IMR-90 (cell line): Measurements from ENCODE around the gene CHCHD4. TPM values are rescaled to one million over a fixed set of nuclear protein-coding genes. Genes with fewer than 3 reads are reported as not detected.
"Not testable (repeated sequence)": the region's sequence is repeated elsewhere in the genome, so short reads cannot be mapped to it uniquely, and the experiment has no call there.

Experiments used
- ATAC-seq: fragments of 200-7000 bp; cut with Tn5 transposase; 2 replicates; pipeline ENCODE4 v1.9.1; 2020; ENCODE audit warnings: low read depth, mild to moderate bottlenecking, moderate library complexity
- BruUV-seq: library from RNA; stranded (reverse); fragments of 400-500 nt; replicated peaks from 2 replicates; lab custom pipeline; 2021; lab: Mats Ljungman, UMichigan
- CTCF ChIA-PET: fragments of 300-600 bp; formaldehyde crosslinking; extraction: SDS; loops from one replicate; lab custom pipeline; 2021; ENCODE audit warnings: antibody characterized with exemption; lab: Yijun Ruan, JAX
- POLR2A ChIA-PET: fragments of 300-600 bp; sonication (Branson Sonifier 250); formaldehyde crosslinking; loops from one replicate; lab custom pipeline; 2022; ENCODE audit warnings: antibody characterized with exemption; ENCODE audit not compliant: unreplicated experiment; lab: Charles Lee
- DNase-seq: peaks from one replicate; pipeline ENCODE4 v3.0.0; 2013
- H2AFZ ChIP-seq: replicated peaks from 2 replicates; pipeline ENCODE3; 2013; ENCODE audit warnings: low read length, mild to moderate bottlenecking; ENCODE audit not compliant: poor library complexity
- H2AK5ac ChIP-seq: 2 replicates; pipeline ENCODE4 v1.6.1; 2013; ENCODE audit warnings: low read depth, low read length, inconsistent platforms
- H2AK9ac ChIP-seq: replicated peaks from 2 replicates; pipeline ENCODE3; 2013; ENCODE audit warnings: mild to moderate bottlenecking, low read depth, low read length, moderate library complexity; ENCODE audit not compliant: poor library complexity
- H2BK120ac ChIP-seq: 2 replicates; pipeline ENCODE4 v1.6.1; 2013; ENCODE audit warnings: low read depth, low read length, inconsistent platforms
- H2BK15ac ChIP-seq: 3 replicates; pipeline ENCODE4 v1.6.1; 2013; ENCODE audit warnings: low read depth, low read length, inconsistent platforms
- H2BK20ac ChIP-seq: 2 replicates; pipeline ENCODE4 v1.6.1; 2013; ENCODE audit warnings: low read depth, mild to moderate bottlenecking, inconsistent platforms, low read length, moderate library complexity
- H2BK5ac ChIP-seq: 2 replicates; pipeline ENCODE4 v1.6.1; 2013; ENCODE audit warnings: mild to moderate bottlenecking, low read depth, low read length, inconsistent platforms; ENCODE audit not compliant: poor library complexity, severe bottlenecking
- H3K14ac ChIP-seq: replicated peaks from 2 replicates; pipeline ENCODE4 v1.6.1; 2013; ENCODE audit warnings: low read depth, low read length, inconsistent platforms
- H3K18ac ChIP-seq: 2 replicates; pipeline ENCODE4 v1.6.1; 2013; ENCODE audit warnings: low read depth, low read length, control low read depth
- H3K23ac ChIP-seq: 2 replicates; pipeline ENCODE4 v1.6.1; 2013; ENCODE audit warnings: low read depth, low read length, inconsistent platforms
- H3K27ac ChIP-seq: 2 replicates; pipeline ENCODE4 v1.5.1; 2013; ENCODE audit warnings: mild to moderate bottlenecking, control low read depth, low read length; ENCODE audit not compliant: insufficient read depth
- H3K27me3 ChIP-seq: 2 replicates; pipeline ENCODE4 v1.6.1; 2013; ENCODE audit warnings: low read length; ENCODE audit not compliant: control insufficient read depth, insufficient read depth
- H3K36me3 ChIP-seq: 2 replicates; pipeline ENCODE4 v1.6.1; 2013; ENCODE audit warnings: low read length, mixed read lengths; ENCODE audit not compliant: control insufficient read depth, insufficient read depth
- H3K4ac ChIP-seq: 2 replicates; pipeline ENCODE4 v1.6.1; 2013; ENCODE audit warnings: low read depth, low read length, inconsistent platforms
- H3K4me1 ChIP-seq: 2 replicates; pipeline ENCODE4 v1.6.1; 2013; ENCODE audit warnings: low read length, mixed read lengths; ENCODE audit not compliant: control insufficient read depth, insufficient read depth
- H3K4me2 ChIP-seq: 2 replicates; pipeline ENCODE4 v1.6.1; 2013; ENCODE audit warnings: low read depth, mild to moderate bottlenecking, control low read depth, low read length, moderate library complexity
- H3K4me3 ChIP-seq: 2 replicates; pipeline ENCODE4 v1.5.1; 2013; ENCODE audit warnings: low read depth, mild to moderate bottlenecking, control low read depth, low read length, moderate library complexity; ENCODE audit not compliant: insufficient read depth
- H3K56ac ChIP-seq: 2 replicates; pipeline ENCODE4 v1.6.1; 2013; ENCODE audit warnings: low read length, inconsistent platforms; ENCODE audit not compliant: insufficient read depth; ENCODE audit errors: extremely low read depth
- H3K79me1 ChIP-seq, 2 experiments: 2 replicates each; pipeline ENCODE4 v1.6.1; 2013; ENCODE audit warnings: low read length in 2 of 2, inconsistent platforms in 1 of 2, low read depth in 1 of 2
- H3K9ac ChIP-seq: 2 replicates; pipeline ENCODE4 v1.6.1; 2013; ENCODE audit warnings: low read depth, low read length, control low read depth
- H3K9me1 ChIP-seq: 2 replicates; pipeline ENCODE4 v1.6.1; 2013; ENCODE audit warnings: low read length, inconsistent platforms; ENCODE audit not compliant: insufficient read depth
- H3K9me3 ChIP-seq: 2 replicates; pipeline ENCODE4 v1.6.1; 2013; ENCODE audit warnings: low read length; ENCODE audit not compliant: control insufficient read depth, insufficient read depth
- H4K20me1 ChIP-seq: 2 replicates; pipeline ENCODE4 v1.6.1; 2013; ENCODE audit warnings: low read length, inconsistent platforms; ENCODE audit not compliant: insufficient read depth
- H4K5ac ChIP-seq: 2 replicates; pipeline ENCODE4 v1.6.1; 2013; ENCODE audit warnings: mild to moderate bottlenecking, low read depth, low read length, control low read depth
- H4K8ac ChIP-seq, 2 experiments: 2 replicates each; pipeline ENCODE4 v1.6.1; 2013; ENCODE audit warnings: low read depth in 2 of 2, low read length in 2 of 2, control low read depth in 1 of 2, inconsistent platforms in 1 of 2
- H4K91ac ChIP-seq: 2 replicates; pipeline ENCODE4 v1.6.1; 2013; ENCODE audit warnings: low read depth, low read length, inconsistent platforms; ENCODE audit not compliant: insufficient read depth
- NFE2L2 ChIP-seq: fragments of 150-350 bp; IDR thresholded peaks from 2 replicates; pipeline ENCODE4 v1.6.1; 2016; ENCODE audit warnings: low read depth, mild to moderate bottlenecking, low read length
- RAD21 ChIP-seq: IDR thresholded peaks from 2 replicates; pipeline ENCODE4 v1.6.1; 2012; ENCODE audit warnings: low read length, improper control_type of control experiment
- WGBS, 2 experiments: methylation state at CpG; one replicate each; pipeline versions ENCODE4 v1.1.5 to v1.1.7; 2013; ENCODE audit warnings: missing lambda C conversion rate in 2 of 2; ENCODE audit not compliant: insufficient read length in 1 of 2; ENCODE audit errors: extremely low coverage in 2 of 2; 5-methylcytosine and 5-hydroxymethylcytosine counted together
- dilution Hi-C: fragments of 300-500 bp; cut with HindIII; formaldehyde crosslinking; loops from one replicate; pipeline ENCODE4 v1.14.3; 2018; ENCODE audit warnings: low sequenced_read_pairs; ENCODE audit not compliant: unreplicated experiment
- in situ Hi-C: fragments of 300-500 bp; cut with MboI; formaldehyde crosslinking; loops from 3 replicates; pipeline ENCODE4 v1.14.3; 2019; ENCODE audit warnings: low sequenced_read_pairs, inconsistent platforms, mixed read lengths
- intact Hi-C: fragments of 100-400 bp; cut with micrococcal nuclease; formaldehyde crosslinking; loops from 2 replicates; pipeline ENCODE4 v1.10.0; 2022
- polyA plus RNA-seq, 3 experiments: library from polyadenylated mRNA; depleted of rRNA; stranded (reverse); fragments of >200 nt; gene quantifications; 2 replicates each; pipeline ENCODE4 v1.2.3, GENCODE V29; 2012; ENCODE audit warnings: low replicate concordance in 1 of 3
- total RNA-seq: library from RNA; depleted of rRNA; stranded (reverse); fragments of >200 nt; gene quantifications from 2 replicates; pipeline ENCODE4 v1.2.3, GENCODE V29; 2012

Gene CHCHD4
- total and polyA plus RNA-seq, 2 of the 4 experiments (the other 2 are of a cell fraction) = 9.0 to 9.8 TPM

DNA sequence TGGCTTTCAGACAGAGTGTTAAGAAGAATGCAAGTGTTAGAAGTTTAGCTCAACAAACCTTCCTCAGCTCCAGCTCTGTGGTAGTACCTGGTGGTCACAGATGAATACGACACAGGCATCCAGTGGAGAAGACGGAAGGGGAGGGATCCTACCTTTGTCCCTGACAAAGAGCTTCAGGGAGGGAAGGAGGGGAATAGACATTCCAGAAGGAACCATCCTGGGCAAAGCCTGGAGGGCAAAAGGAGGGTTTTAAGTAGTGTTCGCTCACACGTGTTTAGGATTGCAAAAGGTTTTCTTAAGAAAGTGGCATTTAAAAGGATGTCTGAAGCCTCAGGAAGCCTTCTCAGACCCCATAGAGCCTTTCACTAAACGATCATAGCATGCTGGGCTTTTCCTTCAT lies 2.8 kb downstream of the CHCHD4 start:
- Histone ChIP-seq H2BK15ac (no peak overlapping the region), H3K4me1 (peaks cover 20% of the 10 kb centered on the region), H3K23ac (no peak overlapping the region), H2AK5ac (no peak overlapping the region), H3K27ac (no peak overlapping the region), H2BK20ac (no peak overlapping the region), H4K91ac (no peak overlapping the region), H3K36me3 (peaks cover 1% of the 10 kb centered on the region), H3K4me3 (no peak overlapping the region), H3K56ac (no peak overlapping the region), H3K79me1 (peaks cover 38 to 50% of the 10 kb centered on the region in 2 experiments), H3K9me3 (no peaks in the 10 kb centered on the region), H2AK9ac (no peak overlapping the region), H3K18ac (no peak overlapping the region), H2BK120ac (no peak overlapping the region), H4K8ac (no peak overlapping the region), H3K9me1 (peaks cover 19% of the 10 kb centered on the region), H3K14ac (no peak overlapping the region), H3K27me3 (no peaks in the 10 kb centered on the region), H2BK5ac (no peak overlapping the region), H3K4me2 (no peak overlapping the region), H3K9ac (no peak overlapping the region), H2AFZ (no peak overlapping the region), H4K5ac (no peak overlapping the region), H3K4ac (no peak overlapping the region), H4K20me1 (peaks cover 11% of the 10 kb centered on the region)
- no peak for ATAC-seq
- in situ Hi-C loops = loop anchor here (25.0 kb wide), 2 partner anchors 235 to 635 kb away; partner anchors contain the start of genes HDAC11 and WNT7A
- WGBS, 2 experiments = no CpG with 5 or more reads among the region's 5 CpGs
- DNase-seq = no peak
- POLR2A ChIA-PET = no interaction called here
- dilution Hi-C loops = no loop called here
- TF ChIP-seq NFE2L2 (no peak), RAD21 (no peak)
- intact Hi-C loops = loop anchor here (5.0 kb wide), 1 partner anchor 465 kb away; no protein-coding TSS in a partner anchor
- no TSS peak for BruUV-seq
- CTCF ChIA-PET = no interaction called here

DNA sequence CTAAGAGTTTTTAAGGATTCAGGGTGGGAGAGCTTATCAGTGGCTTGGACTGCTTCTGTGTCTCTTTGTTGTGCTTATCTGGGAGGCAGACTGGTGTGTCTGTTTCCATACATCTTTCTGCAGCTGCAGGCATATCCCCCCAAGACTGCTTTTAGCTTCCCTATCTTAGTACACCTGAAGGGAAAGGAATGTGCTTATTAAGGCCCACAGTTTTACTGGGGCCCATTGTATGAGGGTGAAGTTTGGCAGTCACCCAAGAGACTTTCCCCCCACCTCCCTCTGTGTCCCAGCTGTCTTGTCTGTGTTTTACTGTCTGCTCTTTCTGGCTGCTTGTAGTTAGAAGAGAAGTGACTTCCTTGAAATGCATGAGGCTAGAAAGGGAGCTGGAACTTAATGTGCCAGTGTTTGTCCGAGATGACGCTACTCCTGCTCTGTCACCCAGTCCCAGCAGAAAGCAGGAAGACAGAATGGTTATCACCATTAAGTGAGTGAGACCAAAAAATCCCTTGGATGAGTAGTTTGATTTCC lies 3.7 kb downstream of the CHCHD4 start:
- Histone ChIP-seq H3K4me1 (peaks cover 11% of the 10 kb centered on the region), H3K9me1 (peaks cover 12% of the 10 kb centered on the region; the same call in 1 of the 2 replicates), H3K79me1 (peaks cover 30 to 41% of the 10 kb centered on the region in 2 experiments)
- H2AK9ac ChIP-seq, H2BK5ac ChIP-seq, H2AFZ ChIP-seq, ATAC-seq, H4K91ac ChIP-seq, H3K14ac ChIP-seq, H4K20me1 ChIP-seq, H3K27ac ChIP-seq, H3K4me3 ChIP-seq, H3K36me3 ChIP-seq, dilution Hi-C loops, H3K18ac ChIP-seq, POLR2A ChIA-PET, H3K23ac ChIP-seq, H3K4me2 ChIP-seq, H3K27me3 ChIP-seq, CTCF ChIA-PET, H2BK120ac ChIP-seq, H3K9me3 ChIP-seq, BruUV-seq, H2BK20ac ChIP-seq, H3K9ac ChIP-seq, H4K8ac ChIP-seq, H3K56ac ChIP-seq, H2AK5ac ChIP-seq, DNase-seq, H3K4ac ChIP-seq, H4K5ac ChIP-seq, H2BK15ac ChIP-seq: not testable (repeated sequence)
- in situ Hi-C loops (loop anchor here (25.0 kb wide), 2 partner anchors 234 to 634 kb away; partner anchors contain the start of genes HDAC11 and WNT7A), intact Hi-C loops (loop anchor here (5.0 kb wide), 1 partner anchor 464 kb away; no protein-coding TSS in a partner anchor)
- no CpG with 5 or more reads among the region's 2 CpGs for WGBS, 2 experiments
